Caco-2 (cell line): ENCODE results near the gene NEUROG1. TPM values are rescaled to one million over a fixed set of nuclear protein-coding genes. Genes with fewer than 3 reads are reported as not detected.

Experiments used
- BruUV-seq: library from RNA; stranded (reverse); fragments of 400-500 nt; replicated peaks from 2 replicates; lab custom pipeline; 2021; lab: Mats Ljungman, UMichigan
- CTCF ChIA-PET: fragments of 300-600 bp; sonication (Branson Sonifier 250); formaldehyde crosslinking; loops from one replicate; lab custom pipeline; 2022; ENCODE audit warnings: antibody characterized with exemption; lab: Charles Lee
- POLR2A ChIA-PET: fragments of 300-600 bp; sonication (Branson Sonifier 250); formaldehyde crosslinking; loops from one replicate; lab custom pipeline; 2022; ENCODE audit warnings: antibody characterized with exemption; lab: Charles Lee
- DNase-seq, 2 experiments: peaks; one replicate each; pipeline versions ENCODE4 v3.0.0 to v3.0.0-alpha.2; 2020 to 2022
- H3K27me3 ChIP-seq: replicated peaks from 2 replicates; pipeline ENCODE4 v1.6.0; 2011; ENCODE audit warnings: low read length; ENCODE audit not compliant: control insufficient read depth, insufficient read depth
- H3K36me3 ChIP-seq: 2 replicates; pipeline ENCODE4 v1.5.1; 2011; ENCODE audit warnings: low read length; ENCODE audit not compliant: control insufficient read depth, insufficient read depth
- H3K4me1 ChIP-seq: fragments of 250-450 bp; sonication (Bioruptor Pico); 2 replicates; pipeline ENCODE4 v1.5.1; 2020; ENCODE audit warnings: mild to moderate bottlenecking
- H3K4me3 ChIP-seq: 2 replicates; pipeline ENCODE4 v1.5.1; 2011; ENCODE audit warnings: low read depth, mild to moderate bottlenecking, control low read depth, low read length
- H3K9me3 ChIP-seq: fragments of 250-450 bp; sonication (Bioruptor Pico); 2 replicates; pipeline ENCODE4 v1.5.1; 2020; ENCODE audit warnings: mild to moderate bottlenecking, moderate library complexity
- H3K27ac Mint-ChIP-seq: one replicate; pipeline ENCODE4 v1.8.0; 2022; ENCODE audit warnings: mixed read lengths; ENCODE audit not compliant: unreplicated experiment
- H3K27me3 Mint-ChIP-seq: one replicate; pipeline ENCODE4 v1.8.0; 2022; ENCODE audit warnings: mixed read lengths; ENCODE audit not compliant: insufficient read depth, unreplicated experiment
- H3K36me3 Mint-ChIP-seq: one replicate; pipeline ENCODE4 v1.8.0; 2022; ENCODE audit warnings: mild to moderate bottlenecking, mixed read lengths; ENCODE audit not compliant: insufficient read depth, unreplicated experiment
- H3K4me1 Mint-ChIP-seq: one replicate; pipeline ENCODE4 v1.8.0; 2022; ENCODE audit warnings: low read depth, mixed read lengths; ENCODE audit not compliant: unreplicated experiment
- H3K4me3 Mint-ChIP-seq: one replicate; pipeline ENCODE4 v1.8.0; 2022; ENCODE audit warnings: mild to moderate bottlenecking, moderate library complexity, mixed read lengths; ENCODE audit not compliant: unreplicated experiment
- H3K9me3 Mint-ChIP-seq: one replicate; pipeline ENCODE4 v1.8.0; 2022; ENCODE audit warnings: mixed read lengths; ENCODE audit not compliant: unreplicated experiment
- intact Hi-C: fragments of 100-400 bp; cut with micrococcal nuclease; formaldehyde crosslinking; loops from one replicate; pipeline ENCODE4 v1.10.0; 2022; ENCODE audit not compliant: unreplicated experiment
- total RNA-seq: library from RNA; stranded (reverse); gene quantifications from 2 replicates; pipeline ENCODE4 v1.2.3, GENCODE V29; 2022
- TF ChIP-seq, protein P1 (sequence below), 2 experiments: fragments of 200-600 bp in 1 of 2; IDR thresholded peaks; 1 replicate in 1 of 2; 2 replicates in 1 of 2; pipeline versions ENCODE4 v1.5.1 to v1.8.0; 2011 to 2022; ENCODE audit warnings: antibody characterized with exemption in 1 of 2, control low read depth in 1 of 2, inconsistent platforms in 1 of 2, low read depth in 1 of 2, low read length in 1 of 2, mild to moderate bottlenecking in 1 of 2, moderate library complexity in 1 of 2; ENCODE audit not compliant: insufficient read depth in 1 of 2, severe bottlenecking in 1 of 2, unreplicated experiment in 1 of 2

NEUROG1 gene
- total RNA-seq, 1 experiment from 2014 or later = not detected

DNA sequence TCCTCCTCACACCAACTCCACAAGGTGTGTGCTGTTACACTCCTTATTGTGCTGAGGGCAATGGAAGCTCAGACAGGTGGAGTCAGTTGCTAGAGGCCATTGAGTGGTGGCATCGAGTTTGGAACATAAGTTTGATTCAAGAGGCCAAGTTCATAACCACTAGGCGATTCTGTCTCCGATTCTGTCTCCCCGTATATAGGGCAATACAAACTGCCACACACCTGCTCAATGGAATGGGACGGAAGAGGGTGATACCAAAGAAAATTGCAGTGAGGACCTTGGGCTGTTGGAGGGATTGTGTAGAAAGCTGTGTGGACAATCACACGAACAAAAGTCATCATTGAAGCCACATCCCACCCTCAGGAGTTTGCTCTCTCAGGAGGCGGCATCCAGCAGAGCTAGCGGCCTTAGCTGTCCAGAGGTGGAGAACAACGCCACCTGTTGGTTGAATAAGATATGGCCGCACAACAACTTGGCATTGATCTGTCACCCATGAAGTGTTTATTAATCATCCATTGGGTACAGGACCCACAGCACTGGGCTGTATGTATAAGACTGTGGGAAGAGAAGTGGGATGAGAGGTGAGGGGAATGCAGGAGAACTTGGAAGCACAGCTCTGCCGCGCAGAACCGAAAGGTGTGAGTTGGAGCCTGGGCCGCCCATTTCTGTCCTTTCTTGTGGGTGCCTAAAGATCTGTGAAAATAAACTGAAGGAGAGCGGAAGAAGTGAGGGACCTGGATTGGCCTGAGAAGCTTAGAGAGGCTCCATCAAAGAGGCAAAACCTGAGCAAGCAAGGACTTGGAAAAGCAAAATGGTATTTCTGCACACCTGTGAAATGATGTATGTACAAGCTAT lies 16.1 kb upstream of the NEUROG1 start:
- Mint-ChIP-seq H3K36me3 (no peaks in the 10 kb centered on the region), H3K27me3 (peaks cover 10% of the 10 kb centered on the region), H3K27ac (no peak overlapping the region), H3K4me3 (no peak overlapping the region), H3K9me3 (no peaks in the 10 kb centered on the region), H3K4me1 (peaks cover 6% of the 10 kb centered on the region)
- no TSS peak for BruUV-seq
- no peaks in the 10 kb centered on the region for H3K36me3 ChIP-seq
- peak; percentile 78 to 82 for DNase-seq
- H3K4me1 ChIP-seq = no peaks in the 10 kb centered on the region
- intact Hi-C loops = loop anchor here (1.0 to 2.0 kb wide), 5 partner anchors 63 to 661 kb away; no protein-coding TSS in a partner anchor
- CTCF ChIA-PET = interaction anchor here (0.5 to 7.0 kb wide), 11 partner anchors 9 to 177 kb away, joined by 3 to 311 read pairs (median 8); no protein-coding TSS in a partner anchor
- no peaks in the 10 kb centered on the region for H3K27me3 ChIP-seq
- POLR2A ChIA-PET = no interaction called here
- TF ChIP-seq, protein P1, sequence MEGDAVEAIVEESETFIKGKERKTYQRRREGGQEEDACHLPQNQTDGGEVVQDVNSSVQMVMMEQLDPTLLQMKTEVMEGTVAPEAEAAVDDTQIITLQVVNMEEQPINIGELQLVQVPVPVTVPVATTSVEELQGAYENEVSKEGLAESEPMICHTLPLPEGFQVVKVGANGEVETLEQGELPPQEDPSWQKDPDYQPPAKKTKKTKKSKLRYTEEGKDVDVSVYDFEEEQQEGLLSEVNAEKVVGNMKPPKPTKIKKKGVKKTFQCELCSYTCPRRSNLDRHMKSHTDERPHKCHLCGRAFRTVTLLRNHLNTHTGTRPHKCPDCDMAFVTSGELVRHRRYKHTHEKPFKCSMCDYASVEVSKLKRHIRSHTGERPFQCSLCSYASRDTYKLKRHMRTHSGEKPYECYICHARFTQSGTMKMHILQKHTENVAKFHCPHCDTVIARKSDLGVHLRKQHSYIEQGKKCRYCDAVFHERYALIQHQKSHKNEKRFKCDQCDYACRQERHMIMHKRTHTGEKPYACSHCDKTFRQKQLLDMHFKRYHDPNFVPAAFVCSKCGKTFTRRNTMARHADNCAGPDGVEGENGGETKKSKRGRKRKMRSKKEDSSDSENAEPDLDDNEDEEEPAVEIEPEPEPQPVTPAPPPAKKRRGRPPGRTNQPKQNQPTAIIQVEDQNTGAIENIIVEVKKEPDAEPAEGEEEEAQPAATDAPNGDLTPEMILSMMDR (IDR thresholded peaks at IDR 0.05; ENCODE audit: insufficient read depth in 1 of 2, low read depth in 1 of 2, low read length in 1 of 2, severe bottlenecking in 1 of 2, unreplicated experiment in 1 of 2) = peak; percentile 80 to 82
- H3K4me3 ChIP-seq = no peak overlapping the region
- no peaks in the 10 kb centered on the region for H3K9me3 ChIP-seq

DNA sequence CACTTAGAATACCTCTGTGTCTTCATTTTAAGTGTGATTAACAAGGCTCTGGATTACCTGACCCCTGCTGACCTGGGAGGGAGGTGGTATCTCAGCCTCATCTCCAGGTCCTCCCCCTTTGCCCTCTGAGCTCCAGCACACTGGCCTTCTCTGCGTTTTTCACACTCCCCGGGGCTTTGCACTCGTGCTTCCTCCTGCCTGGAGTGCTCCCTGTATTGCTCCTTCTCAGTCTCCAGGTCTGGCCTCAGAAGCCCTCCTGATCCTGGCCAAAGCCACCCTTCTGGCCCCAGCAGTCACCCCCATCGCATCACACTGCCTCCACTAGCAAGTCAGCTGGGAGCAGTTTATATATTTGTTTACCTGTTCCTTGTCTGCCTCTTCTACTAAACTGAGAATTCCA lies 13.6 kb upstream of the NEUROG1 start:
- H3K4me1 ChIP-seq = 0 out of 2 replicates have a peak, but pooled peaks cover 3% of the 10 kb centered on the region
- no peaks in the 10 kb centered on the region for H3K27me3 ChIP-seq
- no peak for DNase-seq
- no peak overlapping the region for H3K4me3 Mint-ChIP-seq
- ChIA-PET POLR2A (no interaction called here), CTCF (interaction anchor here (0.6 to 7.0 kb wide), 5 partner anchors 11 to 774 kb away, joined by 3 to 311 read pairs (median 6); no protein-coding TSS in a partner anchor)
- no peak overlapping the region for H3K4me3 ChIP-seq
- no TSS peak for BruUV-seq
- H3K36me3 ChIP-seq = no peaks in the 10 kb centered on the region
- H3K36me3 Mint-ChIP-seq = no peaks in the 10 kb centered on the region
- peaks cover 7% of the 10 kb centered on the region for H3K27me3 Mint-ChIP-seq
- peaks cover 6% of the 10 kb centered on the region for H3K4me1 Mint-ChIP-seq
- TF ChIP-seq, protein P1 (IDR thresholded peaks at IDR 0.05; ENCODE audit: insufficient read depth in 1 of 2, low read depth in 1 of 2, low read length in 1 of 2, severe bottlenecking in 1 of 2, unreplicated experiment in 1 of 2) = no peak
- H3K9me3 ChIP-seq = no peaks in the 10 kb centered on the region
- intact Hi-C loops = no loop called here
- H3K9me3 Mint-ChIP-seq = no peaks in the 10 kb centered on the region
- H3K27ac Mint-ChIP-seq = no peak overlapping the region

DNA sequence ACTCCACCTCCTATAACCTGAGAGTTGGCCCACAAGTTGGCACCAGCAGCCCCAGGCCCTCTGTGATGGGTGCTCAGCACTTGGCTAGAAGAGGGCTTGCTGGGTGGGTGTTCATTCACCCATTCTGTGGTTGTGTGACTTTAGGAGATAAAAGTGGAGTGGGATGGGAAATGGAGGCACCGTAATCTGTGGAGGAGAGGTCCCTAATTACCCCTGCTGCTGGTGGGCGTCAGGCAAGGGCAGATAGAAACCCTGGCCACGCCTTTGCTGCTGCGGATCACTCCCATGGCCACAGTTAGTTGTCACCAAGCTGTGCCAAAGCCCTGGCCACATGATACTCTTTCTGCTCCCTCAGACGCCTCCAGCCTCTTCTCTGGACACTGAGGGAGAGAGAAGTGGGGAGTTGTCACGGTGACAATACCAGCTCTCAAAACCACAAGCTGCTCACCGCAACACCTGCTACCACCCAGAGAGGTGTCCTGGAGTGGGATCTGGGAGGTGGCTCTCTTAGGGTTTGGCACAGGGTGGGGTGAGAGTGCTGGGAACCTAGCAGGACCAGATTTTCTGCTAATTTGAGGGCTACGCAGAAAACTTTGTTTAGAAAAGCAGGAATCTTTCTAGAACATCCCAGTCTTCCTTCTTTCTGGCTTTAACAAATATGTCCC lies 12.0 kb upstream of the NEUROG1 start:
- DNase-seq = no peak
- intact Hi-C loops = no loop called here
- ChIA-PET CTCF (interaction anchor here (7.0 kb wide), 1 partner anchor 83 kb away, joined by 311 read pairs; no protein-coding TSS in a partner anchor), POLR2A (no interaction called here)
- Histone ChIP-seq H3K4me1 (peaks cover 11% of the 10 kb centered on the region), H3K36me3 (no peaks in the 10 kb centered on the region), H3K4me3 (no peak overlapping the region), H3K27me3 (peaks cover 1% of the 10 kb centered on the region), H3K9me3 (no peaks in the 10 kb centered on the region)
- Mint-ChIP-seq H3K27me3 (peaks cover 11% of the 10 kb centered on the region), H3K4me3 (no peak overlapping the region), H3K36me3 (no peaks in the 10 kb centered on the region), H3K9me3 (no peaks in the 10 kb centered on the region), H3K27ac (no peak overlapping the region), H3K4me1 (no peaks in the 10 kb centered on the region)
- no TSS peak for BruUV-seq
- TF ChIP-seq, protein P1 (IDR thresholded peaks at IDR 0.05; ENCODE audit: insufficient read depth in 1 of 2, low read depth in 1 of 2, low read length in 1 of 2, severe bottlenecking in 1 of 2, unreplicated experiment in 1 of 2) = no peak
